Middle frontal gyrus (tissue), 1 donor: ENCODE data around the gene VWA7.

ENCODE experiments used
- DNase-seq: peaks from one replicate; pipeline ENCODE4 v3.0.0-alpha.2; 2015; ENCODE audit warnings: low spot score; ENCODE audit errors: extremely low spot score

Gene VWA7

GRCh38 chr6:31778999-31779885, 2.1 kb upstream of the VWA7 start:
- DNase-seq, result no peak

GRCh38 chr6:31778193-31778592, 1.1 kb upstream of the VWA7 start:
- DNase-seq, result no peak

DNA sequence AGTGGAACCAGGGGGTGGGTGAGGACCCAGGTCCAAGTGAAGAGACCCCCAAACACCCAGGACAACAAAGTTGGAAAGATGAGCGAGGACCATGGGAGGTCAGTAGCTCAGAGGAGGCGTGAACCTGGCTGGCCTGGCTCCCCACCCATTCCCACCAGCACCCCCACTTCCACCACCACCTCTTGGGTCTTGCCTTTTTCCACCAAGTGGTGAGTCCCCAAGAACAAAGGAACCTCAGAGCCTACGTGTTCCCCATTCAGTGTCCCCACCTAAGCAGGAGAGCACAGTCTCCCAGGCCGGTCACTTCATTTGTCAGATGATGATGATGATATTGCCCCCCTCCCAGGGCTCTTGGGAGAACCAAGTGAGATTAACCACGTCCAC, 531 bp upstream of the VWA7 start:
- no peak for DNase-seq

- no peak for DNase-seq
Observed at GRCh38 chr6:31776485-31776988, 591 bp downstream of the VWA7 start.

DNA sequence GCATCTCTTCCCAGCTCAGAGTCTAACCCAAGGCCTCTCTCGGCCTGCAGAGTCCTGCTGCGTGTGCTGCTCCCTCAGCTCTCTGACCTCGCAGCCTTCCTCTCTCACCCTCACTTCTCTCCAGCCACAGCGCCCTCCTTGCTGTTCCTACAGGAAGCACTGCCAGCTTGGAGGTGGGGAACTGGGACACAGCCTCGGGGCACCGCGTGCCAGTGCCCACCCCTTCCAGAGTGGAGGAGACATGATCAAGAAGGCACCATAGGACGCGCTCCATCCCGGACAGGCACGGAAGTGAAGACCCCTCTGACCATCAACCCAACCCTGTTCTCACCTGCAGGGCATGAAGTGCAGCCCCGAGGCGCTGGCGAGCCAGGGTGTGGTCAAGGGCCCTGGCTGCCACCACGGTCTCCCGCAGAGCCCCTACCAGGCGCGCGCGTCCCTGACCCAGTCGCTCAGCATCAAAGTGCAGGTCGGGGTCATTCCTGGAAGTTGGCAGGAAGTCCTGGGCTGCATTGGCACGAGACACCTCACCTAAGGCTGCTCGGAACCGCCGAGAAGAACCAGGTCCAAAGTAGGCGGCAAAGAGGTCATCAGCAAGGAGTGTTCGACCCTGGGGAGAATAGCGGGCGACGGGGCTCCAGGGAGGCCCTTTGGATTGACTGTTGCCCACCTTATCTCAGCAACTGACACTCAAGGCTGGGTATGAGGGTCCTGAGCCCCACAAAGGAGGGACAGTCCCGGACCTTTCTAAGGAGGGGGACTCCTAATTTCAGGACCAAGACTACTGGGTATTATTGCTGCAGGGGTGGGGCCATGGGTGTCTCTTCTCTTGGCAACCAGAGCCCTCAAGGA, 1.3 kb downstream of the VWA7 start:
- DNase-seq, result no peak

GRCh38 chr6:31775184-31775583, 1.9 kb downstream of the VWA7 start:
- DNase-seq, result no peak

GRCh38 chr6:31771992-31772358, 5.2 kb downstream of the VWA7 start:
- DNase-seq, result no peak

DNA sequence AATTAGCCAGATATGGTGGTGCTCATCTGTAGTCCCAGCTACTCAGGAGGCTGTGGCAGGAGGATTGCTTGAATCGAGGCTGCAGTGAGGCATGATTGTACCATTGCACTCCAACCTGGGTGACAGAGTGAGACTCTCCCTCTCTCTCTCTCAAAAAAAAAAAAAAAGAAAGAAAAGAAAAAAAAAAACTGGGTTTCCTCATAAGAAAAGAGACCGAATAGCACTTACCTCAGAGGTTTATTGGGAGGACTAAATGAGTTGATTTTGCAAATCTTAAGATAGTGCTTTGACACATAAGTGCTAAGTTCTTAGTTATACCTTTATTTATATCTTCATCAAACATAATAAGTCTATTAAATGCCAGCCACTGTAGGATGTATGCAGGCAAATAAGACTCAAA, 6.3 kb downstream of the VWA7 start:
- no peak for DNase-seq

- no peak for DNase-seq
Observed at GRCh38 chr6:31769684-31770371, 7.3 kb downstream of the VWA7 start.

GRCh38 chr6:31768363-31769257, 8.5 kb downstream of the VWA7 start:
- DNase-seq, result no peak

GRCh38 chr6:31767096-31767645, 10.0 kb downstream of the VWA7 start:
- DNase-seq, result no peak

- DNase-seq, result no peak
Observed at GRCh38 chr6:31765910-31766794, 11.0 kb downstream of the VWA7 start.

- no peak for DNase-seq
Observed at GRCh38 chr6:31765559-31765909, 11.6 kb downstream of the VWA7 start.

GRCh38 chr6:31764198-31764597, 12.9 kb downstream of the VWA7 start:
- no peak for DNase-seq

DNA sequence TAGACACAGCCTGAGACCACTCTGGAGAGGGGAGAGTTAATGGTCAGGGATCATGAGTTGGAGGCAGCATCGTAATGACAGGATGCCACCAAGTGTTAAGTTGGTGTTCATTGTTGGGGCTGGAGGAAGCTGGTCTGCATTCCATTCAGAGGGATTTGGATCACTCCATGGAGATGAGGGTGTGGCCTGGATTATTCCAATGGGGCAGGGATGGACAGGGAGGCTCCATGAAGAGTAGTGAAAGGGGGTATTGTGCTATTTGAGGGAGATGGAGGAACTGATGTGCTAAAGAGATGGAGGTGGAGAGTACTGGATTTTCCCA, 13.5 kb downstream of the VWA7 start:
- DNase-seq, result no peak

DNA sequence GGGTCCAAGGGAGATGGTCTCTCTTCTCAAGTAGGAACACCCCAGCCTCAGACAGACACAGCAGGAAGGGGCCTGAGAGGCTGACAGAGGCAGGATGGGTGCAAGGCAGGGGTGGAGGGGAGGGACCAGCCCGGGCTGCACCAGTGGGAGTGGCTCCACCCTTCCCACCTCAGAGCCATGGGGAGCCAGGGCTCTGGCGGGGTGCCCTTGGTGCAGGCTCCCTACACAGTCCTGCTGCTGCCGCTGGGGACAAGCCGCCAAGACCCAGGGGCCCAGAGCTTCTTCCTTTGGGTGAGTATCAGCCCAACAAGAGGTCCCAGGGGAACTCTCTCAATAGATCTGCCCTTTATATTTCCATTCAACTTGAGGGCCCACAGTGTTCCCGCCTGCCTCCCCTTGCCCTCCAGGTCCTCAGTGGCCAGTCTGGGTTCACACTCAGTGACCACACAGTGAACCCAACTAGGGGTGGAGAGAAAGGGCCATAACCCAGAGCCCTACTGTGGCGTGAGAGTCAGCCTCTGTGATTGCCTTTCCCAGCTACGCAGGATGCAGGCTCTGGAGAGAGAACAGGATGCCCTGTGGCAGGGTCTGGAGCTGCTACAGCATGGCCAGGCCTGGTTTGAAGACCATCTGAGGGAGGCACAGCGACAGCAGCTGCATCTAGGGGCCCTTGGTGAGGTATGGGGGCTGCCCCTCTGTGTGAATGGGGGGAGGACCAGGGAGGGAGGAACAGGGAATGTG, 14.1 kb downstream of the VWA7 start:
- DNase-seq, result no peak

DNA sequence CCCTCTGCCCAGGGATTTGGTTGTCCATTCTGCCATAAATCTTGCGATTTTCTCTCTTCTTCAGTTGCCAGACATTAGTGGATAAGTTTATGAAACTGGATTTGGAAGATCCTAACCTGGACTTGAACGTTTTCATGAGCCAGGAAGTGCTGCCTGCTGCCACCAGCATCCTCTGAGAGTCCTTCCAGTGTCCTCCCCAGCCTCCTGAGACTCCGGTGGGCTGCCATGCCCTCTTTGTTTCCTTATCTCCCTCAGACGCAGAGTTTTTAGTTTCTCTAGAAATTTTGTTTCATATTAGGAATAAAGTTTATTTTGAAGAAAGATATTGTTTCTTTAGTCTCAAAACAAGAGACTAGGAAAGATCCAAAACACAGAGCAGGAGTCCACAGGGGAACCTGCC, 14.8 kb downstream of the VWA7 start, which contains the start of gene SAPCD1:
TSS of gene SAPCD1 (plus strand) at position 301 of the 400 bp plus-strand sequence. CDS start 399 bp downstream, outside the sequence.
- DNase-seq, result no peak

DNA sequence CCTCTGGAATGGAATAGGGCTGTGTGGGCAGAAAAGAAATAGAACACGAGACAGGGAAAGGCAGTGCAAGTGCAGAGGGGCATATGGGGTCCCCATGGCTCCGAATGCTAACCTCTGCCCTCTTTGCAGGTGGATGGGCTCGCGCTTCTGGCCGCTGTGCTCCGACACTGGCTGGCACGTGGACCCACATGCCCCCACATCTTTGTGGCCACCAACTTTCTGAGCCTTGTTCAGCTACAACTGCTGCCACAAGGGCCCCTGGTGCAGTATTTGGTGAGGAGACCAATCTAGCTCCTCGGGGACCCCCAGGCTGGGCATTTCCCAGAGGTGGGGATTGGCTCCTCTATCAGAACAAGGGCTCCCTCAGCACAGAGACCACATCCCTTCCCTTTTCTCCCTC, 15.8 kb downstream of the VWA7 start:
- DNase-seq, result no peak

- no peak for DNase-seq
Observed at GRCh38 chr6:31760790-31761189, 16.3 kb downstream of the VWA7 start.
